NCI-H128 (cell line): Measurements from ENCODE around the gene LRBA.
"Not testable (repeated sequence)": the region's sequence is repeated elsewhere in the genome, so short reads cannot be mapped to it uniquely, and the experiment has no call there.

ENCODE experiments used
- DNase-seq: peaks from one replicate; lab custom pipeline; 2025; ENCODE audit not compliant: unreplicated experiment; lab: John Stamatoyannopoulos, UW

LRBA gene

DNA sequence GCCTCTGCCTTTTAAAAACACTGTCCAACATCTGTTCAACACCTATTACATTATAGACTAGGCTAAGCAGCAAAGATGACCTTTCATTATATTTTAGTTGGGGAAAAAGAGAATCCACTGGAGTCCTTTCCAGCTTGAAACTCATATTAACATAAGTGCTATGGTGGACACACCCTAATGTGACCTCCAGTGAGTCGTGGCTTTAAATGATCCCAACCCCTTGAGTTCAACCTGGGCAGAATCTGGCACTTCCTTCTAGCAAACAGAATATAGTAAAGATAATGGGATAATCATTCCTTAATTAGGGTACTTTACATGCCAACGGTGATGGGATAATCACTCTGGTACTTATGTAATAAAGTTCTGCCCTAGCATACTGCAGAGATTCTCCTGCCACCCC, 270.5 kb downstream of the LRBA start:
- no peak for DNase-seq

GRCh38 chr4:150743564-150744342, 271.3 kb downstream of the LRBA start:
- DNase-seq = no peak

- not testable (repeated sequence) for DNase-seq
Observed at GRCh38 chr4:150742930-150743329, 272.2 kb downstream of the LRBA start.

DNA sequence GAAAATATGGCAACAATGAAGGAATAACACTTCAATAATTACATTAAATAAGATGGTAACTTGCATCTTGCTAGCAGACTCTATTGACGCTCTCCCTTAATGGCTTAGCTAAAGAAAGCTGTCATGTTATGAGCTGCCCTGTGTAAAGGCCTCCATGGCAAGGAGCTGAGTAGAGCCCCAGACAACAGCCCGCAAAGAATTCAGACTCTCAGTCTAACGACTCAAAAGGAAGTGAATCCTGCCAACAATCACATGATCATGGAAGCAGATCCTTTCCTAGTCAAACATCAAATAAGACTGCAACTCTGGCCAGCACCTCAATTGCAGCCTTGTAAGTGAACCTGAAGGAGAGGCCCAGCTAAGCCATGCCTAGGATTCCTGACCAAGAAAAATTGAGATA, 275.5 kb downstream of the LRBA start:
- no peak for DNase-seq

- no peak for DNase-seq
Observed at GRCh38 chr4:150725957-150726523, 289.0 kb downstream of the LRBA start.

- DNase-seq = no peak
Observed at GRCh38 chr4:150723727-150724411, 291.2 kb downstream of the LRBA start.

DNA sequence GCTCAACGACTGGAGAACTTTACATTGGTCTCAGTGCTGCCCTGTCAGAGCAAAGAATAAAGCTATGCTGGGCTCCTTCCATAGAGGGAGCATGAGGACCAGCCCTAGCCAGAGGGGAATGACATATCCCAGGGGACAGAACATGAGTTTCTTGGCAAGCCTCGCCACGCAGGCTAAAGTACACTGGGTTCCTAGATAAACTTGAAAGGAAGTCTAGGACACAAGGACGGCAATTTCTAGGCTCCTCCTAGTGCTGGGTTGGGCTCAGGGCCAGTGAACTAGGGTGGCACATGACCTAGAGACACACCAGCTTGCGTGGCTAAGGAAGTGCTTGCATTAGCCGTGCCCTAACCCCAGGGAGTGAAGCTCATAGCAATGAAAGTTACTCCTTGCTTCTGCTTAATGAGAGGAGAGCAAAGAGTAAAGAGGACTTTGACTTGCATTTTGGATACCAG, 292.1 kb downstream of the LRBA start:
- DNase-seq = no peak

- DNase-seq = no peak
Observed at GRCh38 chr4:150720973-150721518, 294.0 kb downstream of the LRBA start.

DNA sequence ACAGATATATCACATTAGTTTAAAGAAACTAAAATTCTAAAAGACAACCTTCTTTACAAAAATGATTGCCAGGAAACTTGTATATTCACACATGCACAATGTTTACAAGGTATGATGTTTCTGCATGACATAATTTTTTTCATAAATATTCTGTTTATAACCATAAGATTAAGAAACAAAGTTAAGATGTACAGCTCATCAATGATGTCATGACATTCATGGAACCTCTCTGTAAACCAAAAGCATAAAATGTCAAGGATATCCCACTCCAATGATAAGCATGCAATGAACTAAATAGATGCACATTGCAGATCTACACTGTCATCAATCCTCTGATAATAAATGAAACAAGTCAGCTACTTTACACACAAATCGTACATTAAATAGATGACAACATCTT, 297.1 kb downstream of the LRBA start:
- DNase-seq = no peak

DNA sequence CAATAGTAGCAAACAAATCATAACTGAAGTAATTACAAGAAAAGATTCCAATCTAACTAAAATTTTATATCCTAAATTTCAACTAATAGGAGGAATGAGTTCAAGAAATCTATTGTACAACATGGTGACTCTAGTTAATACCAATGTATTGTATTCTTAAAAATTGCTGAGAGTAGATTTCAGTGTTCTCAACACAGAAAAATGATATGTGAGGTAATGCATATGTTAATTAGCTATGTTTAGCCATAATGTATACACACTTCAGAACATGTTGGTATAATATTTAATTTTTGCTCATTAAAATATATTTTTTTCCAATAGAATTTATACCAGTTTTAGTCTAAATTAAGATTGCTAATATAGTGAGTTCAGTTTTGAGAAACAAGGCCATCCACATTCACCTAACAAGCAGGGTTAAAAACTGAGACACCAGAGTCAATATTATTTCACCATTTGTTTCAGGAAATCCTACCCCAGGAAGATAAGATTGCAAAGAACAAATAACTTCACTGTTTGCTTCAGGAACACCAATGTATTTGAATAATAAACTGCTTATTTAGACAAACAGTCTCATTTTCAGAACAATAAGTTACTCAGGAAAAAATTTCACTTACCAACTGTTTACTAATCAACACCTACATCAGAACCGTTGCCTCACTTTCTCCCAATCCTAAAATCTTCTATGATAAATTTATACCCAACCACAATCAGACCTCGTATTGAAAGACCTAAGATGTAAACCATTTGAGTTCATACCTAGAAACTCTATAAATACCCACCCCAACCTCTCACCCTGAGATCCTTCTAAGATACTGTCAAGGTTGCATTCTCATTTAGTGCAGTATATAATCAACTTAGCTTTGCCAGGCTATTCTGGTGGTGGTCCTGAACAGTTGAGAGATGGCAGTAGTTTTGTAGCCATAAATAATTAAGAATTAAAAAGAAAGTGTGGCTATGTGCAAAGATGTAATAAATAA, 300.3 kb downstream of the LRBA start:
- DNase-seq = no peak

DNA sequence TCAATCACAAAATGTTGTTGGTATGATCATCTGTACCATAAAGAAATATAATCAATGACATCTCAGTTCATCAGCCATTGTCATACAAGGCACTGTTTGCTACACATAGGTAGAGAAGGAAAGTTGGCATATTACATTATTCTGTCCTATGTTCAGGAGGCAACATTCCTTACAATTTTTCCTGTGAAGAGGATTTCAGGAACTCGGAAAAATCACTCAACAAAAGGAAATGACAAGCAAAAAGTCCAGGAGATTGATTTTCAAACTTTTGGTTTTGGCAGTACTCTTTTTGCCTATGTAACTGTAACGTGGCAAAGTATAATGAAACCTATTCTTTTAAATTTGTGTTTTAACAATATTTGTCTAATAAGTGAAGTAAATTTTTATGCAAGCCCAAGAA, 301.8 kb downstream of the LRBA start:
- no peak for DNase-seq

DNA sequence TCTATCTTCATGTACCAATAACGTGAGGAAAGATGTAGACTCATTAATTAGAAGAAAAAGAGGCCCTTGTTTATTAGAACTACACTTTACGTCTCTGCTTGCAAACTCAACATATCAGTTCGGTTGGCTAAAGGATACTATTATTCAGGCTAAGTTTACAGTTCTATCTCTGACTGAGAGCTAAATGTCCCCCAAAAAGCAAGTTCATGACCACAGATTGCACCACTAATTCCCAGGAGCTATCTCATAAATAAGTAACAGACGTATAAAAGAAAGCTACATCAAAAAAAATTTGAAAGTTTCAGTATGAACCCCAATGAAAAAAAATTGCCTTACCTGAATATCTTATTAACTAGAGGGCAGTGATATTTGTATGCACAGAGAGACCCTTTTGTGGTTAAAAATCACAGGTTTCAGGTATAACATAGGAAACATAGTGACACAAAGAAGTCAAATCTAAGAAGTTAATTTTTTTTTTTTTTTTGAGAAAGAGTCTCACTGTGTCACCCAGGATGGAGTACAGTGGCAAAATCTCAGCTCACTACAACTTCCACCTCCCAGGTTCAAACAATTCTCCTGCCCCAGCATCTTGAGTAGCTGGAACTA, 304.2 kb downstream of the LRBA start:
- no peak for DNase-seq

DNA sequence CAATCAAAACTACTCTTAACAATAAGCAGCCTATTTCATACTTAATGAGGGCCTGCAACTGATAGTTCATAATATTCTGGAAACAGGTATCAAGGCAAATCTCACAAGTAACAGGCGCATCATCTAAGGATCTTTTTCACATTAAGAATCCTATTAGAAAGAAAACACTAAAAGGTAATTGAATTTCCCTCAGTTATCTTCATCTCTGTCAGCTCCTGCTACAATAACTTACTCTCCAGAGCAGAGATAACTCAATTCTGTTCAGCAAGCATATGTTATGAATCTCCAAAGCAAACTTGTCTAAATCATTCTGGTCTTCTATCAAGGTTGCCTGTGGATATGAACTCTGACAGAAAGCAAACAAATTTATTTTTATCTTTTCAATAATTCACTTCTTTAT, 307.1 kb downstream of the LRBA start:
- DNase-seq = no peak

DNA sequence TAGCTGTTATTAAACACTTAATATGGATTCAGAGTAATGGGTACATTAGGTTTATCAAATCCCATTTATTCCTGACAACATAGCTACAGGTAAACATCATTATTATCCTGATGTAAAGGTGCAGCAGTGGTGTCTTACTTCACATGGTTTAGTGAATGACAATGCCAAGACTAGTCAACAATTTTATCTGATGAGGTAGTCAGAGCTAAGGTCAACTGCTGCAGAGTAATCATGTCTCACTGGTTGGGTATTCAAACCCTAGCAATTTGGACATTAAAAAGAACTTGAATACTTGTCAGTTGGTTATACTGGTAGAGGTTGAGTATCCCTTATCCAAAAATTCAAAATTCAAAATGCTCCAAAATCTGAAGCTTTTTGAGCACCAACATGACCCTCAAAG, 315.5 kb downstream of the LRBA start:
- DNase-seq = no peak

DNA sequence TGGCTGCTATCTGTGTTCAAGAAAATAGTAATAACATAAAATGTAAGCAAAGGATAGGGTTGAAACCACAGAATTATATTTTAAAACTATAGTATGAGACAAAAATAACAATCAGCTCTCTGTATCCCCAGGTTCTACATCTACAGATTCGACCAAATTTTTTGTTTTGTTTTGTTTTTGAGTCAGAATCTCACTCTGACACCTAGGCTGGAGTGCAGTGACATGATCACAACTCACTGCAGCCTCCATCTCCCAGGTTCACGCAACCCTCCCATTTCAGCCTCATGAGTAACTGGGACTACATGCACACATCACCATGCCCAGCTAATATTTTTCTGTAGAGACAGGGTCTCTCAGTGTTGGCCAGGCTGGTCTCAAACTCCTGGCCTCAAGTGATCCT, 319.9 kb downstream of the LRBA start:
- DNase-seq = no peak

- no peak for DNase-seq
Observed at GRCh38 chr4:150694438-150694837, 320.6 kb downstream of the LRBA start.

DNA sequence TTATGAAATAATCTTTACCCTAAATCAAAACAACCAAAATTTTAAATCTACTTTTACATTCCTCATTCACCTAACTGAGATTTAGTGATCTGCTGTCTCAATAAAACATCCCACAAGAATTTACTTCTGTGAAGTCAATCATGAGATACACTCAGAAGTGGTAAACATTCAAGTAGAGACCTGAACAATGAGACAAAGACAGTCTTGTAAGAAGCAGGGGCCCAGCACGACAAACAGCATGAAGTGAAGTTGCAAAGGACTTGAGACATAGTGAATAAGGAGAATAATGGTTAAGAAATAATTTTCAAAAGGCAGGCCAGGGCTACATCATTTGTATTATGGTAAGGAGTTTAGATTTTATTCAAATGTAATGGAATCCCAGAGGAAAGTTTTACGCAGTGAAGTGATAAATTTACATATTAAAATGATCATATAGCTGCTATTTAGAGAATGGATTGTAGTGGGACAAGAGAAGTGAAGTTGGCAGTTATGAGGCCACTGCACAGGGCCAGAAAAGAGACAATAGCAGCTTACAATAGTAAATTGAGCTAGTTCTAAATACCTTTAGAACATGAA, 331.2 kb downstream of the LRBA start:
- DNase-seq = no peak

DNA sequence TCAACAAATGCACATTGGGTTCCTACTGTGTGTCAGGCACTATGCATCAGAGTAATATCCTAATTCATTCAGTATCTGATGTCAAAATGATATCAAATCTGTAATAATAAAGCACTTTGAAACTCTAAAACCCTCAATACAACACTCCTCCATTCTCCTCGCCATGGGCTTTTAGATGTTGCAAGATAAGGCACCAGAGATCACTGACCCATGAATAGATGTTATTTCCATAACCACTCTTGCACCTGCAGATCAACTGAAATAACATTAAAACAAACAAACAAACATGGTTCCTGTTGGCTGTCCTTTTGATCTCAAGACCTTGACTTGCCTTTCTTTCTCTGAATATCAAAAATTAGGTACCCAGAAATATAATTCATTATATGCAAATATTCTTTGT, 333.0 kb downstream of the LRBA start:
- no peak for DNase-seq

DNA sequence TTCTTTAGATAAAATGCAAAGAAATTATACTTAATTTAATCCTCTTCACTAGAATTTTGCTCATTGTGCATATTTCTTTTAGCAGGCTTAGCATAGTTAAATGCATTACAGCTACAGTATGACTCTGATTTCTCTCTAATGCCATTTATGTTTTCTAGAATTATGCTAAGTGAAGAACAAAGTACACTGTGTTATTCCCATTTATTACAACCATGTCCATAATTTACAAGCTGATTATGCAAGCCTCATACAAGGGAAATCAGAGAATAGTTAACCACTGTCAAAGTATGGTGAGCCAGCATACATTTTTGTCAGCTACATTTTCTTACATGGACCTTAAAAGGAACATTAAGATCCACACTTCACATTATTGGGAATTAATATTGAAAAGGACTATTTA, 334.0 kb downstream of the LRBA start:
- DNase-seq = no peak

DNA sequence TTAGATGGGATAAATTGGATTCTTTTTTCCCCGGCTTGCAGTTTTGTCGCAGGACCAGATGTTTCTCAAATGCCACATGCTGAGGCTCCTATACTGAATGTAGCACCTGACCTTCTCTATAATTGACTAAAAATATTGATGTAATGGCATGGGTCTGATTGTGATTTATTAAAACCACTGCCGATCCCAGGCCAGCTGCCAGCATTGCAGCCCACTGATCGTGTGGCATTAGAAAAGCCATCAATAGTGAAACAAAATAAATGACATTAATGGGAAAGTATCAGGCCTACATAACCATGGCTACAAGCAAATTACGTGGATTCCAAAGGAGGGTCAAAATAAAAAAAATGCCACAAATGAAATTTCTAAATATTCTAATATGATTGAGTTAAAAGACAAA, 334.4 kb downstream of the LRBA start:
- no peak for DNase-seq
